GM21619 (cell line): ENCODE results near the gene HMGCR.

ENCODE experiments used
- ATAC-seq: cut with Tn5 transposase; IDR thresholded peaks from one replicate; pipeline ENCODE4 v1.9.1; 2021; ENCODE audit not compliant: unreplicated experiment

HMGCR gene

DNA sequence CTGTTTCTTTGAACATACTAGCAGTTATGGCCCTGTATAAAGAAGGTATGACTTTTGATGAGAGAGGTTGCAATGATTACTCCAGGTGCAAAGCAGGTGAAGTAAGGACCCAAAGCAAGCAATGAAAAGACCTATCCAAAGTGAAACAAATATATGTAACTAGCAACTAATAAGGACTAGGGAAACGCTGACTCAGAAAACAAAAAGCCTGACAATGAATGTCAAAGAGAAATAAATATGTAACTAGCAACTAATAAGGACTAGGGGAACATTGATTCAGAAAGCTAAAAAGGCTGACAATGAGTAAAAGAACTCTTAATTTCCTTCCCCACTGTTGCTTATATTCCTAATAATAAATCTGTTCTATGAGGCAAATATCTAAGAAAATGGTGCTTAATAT, 43.1 kb downstream of the HMGCR start:
- ATAC-seq, result no peak

GRCh38 chr5:75381456-75381855, 44.4 kb downstream of the HMGCR start:
- no peak for ATAC-seq

- ATAC-seq, result no peak
Observed at GRCh38 chr5:75384218-75384617, 47.2 kb downstream of the HMGCR start.

- ATAC-seq, result no peak
Observed at GRCh38 chr5:75387806-75388205, 50.8 kb downstream of the HMGCR start.

DNA sequence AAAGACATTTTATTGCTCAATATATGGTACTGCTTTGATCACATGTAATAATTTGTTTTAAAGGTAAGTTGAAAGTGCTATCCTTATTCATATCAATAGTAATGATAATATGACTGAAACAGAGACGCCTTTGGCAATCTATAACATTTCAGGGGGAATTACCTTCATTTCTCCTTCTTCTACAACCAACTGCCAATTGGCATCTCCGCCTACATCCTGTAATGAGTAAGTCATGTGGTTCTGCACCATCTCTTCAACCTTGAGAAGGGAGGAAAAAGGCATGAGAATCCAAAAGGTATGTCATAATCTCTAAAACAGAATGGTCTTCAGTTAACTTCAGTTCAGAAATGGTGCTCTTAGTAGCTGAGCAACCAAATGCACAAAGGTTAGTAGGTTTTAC, 52.4 kb downstream of the HMGCR start:
- ATAC-seq, result no peak

DNA sequence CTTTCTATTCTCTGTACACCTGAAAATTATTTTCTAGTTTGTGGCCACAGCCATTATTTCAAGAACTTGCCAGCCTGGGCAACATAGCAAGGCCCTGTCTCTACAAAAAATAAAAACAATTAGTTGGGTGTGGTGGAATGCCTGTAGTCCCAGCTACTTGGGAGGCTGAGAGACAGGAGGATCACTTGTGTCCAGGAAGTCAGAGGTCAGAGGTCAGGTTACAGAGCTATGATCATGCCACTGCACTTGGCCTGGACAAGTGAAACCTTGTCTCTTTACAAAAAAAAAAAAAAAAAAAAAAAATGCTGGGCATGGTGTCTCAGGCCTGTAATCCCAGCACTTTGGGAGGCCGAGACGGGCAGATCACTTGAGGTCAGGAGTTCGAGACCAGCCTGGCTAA, 58.3 kb downstream of the HMGCR start:
- no peak for ATAC-seq

GRCh38 chr5:75405296-75405695, 68.3 kb downstream of the HMGCR start:
- no peak for ATAC-seq
